HG02623 (cell line): ENCODE data around the gene PPA2.
"Not testable (repeated sequence)": the region's sequence is repeated elsewhere in the genome, so short reads cannot be mapped to it uniquely, and the experiment has no call there.

Experiments used
- ATAC-seq: cut with Tn5 transposase; IDR thresholded peaks from one replicate; pipeline ENCODE4 v1.9.1; 2021; ENCODE audit warnings: moderate library complexity; ENCODE audit not compliant: unreplicated experiment

PPA2 gene

GRCh38 chr4:105461221-105461620 is 12.6 kb downstream of the PPA2 start:
- no peak for ATAC-seq

- ATAC-seq = no peak
These were observed 13.6 kb downstream of the PPA2 start for GRCh38 chr4:105460306-105460705.

GRCh38 chr4:105458541-105458940 is 15.3 kb downstream of the PPA2 start:
- not testable (repeated sequence) for ATAC-seq

- no peak for ATAC-seq
These were observed 15.9 kb downstream of the PPA2 start for GRCh38 chr4:105458001-105458400.

GRCh38 chr4:105455998-105456397 is 17.9 kb downstream of the PPA2 start:
- no peak for ATAC-seq

- ATAC-seq = no peak
These were observed 18.7 kb downstream of the PPA2 start for GRCh38 chr4:105455182-105455581.

- peak; percentile 82 for ATAC-seq
These were observed 20.2 kb downstream of the PPA2 start for GRCh38 chr4:105453550-105454205.

- no peak for ATAC-seq
These were observed 22.5 kb downstream of the PPA2 start for GRCh38 chr4:105451346-105451745.

- no peak for ATAC-seq
These were observed 33.0 kb downstream of the PPA2 start for GRCh38 chr4:105440890-105441289.

- no peak for ATAC-seq
These were observed 36.2 kb downstream of the PPA2 start for GRCh38 chr4:105437637-105438036.

- ATAC-seq = no peak
These were observed 37.4 kb downstream of the PPA2 start for GRCh38 chr4:105436414-105436813.

GRCh38 chr4:105434940-105435339 is 38.9 kb downstream of the PPA2 start:
- no peak for ATAC-seq

- ATAC-seq = no peak
These were observed 40.4 kb downstream of the PPA2 start for GRCh38 chr4:105433421-105433820.

GRCh38 chr4:105432438-105432837 is 41.4 kb downstream of the PPA2 start:
- ATAC-seq = no peak

GRCh38 chr4:105430811-105431210 is 43.1 kb downstream of the PPA2 start:
- no peak for ATAC-seq

- ATAC-seq = no peak
These were observed 47.5 kb downstream of the PPA2 start for GRCh38 chr4:105426187-105426897.

GRCh38 chr4:105422207-105422920 is 51.5 kb downstream of the PPA2 start:
- ATAC-seq = no peak

- ATAC-seq = no peak
These were observed 56.2 kb downstream of the PPA2 start for GRCh38 chr4:105417624-105418023.

GRCh38 chr4:105415281-105415744 is 58.5 kb downstream of the PPA2 start:
- no peak for ATAC-seq

- ATAC-seq = no peak
These were observed 59.5 kb downstream of the PPA2 start for GRCh38 chr4:105414316-105414715.

- ATAC-seq = not testable (repeated sequence)
These were observed 64.7 kb downstream of the PPA2 start for GRCh38 chr4:105409135-105409534.
